GM21717 (cell line): Measurements from ENCODE around the gene PDE4D.

Experiments used
- ATAC-seq: cut with Tn5 transposase; IDR thresholded peaks from one replicate; pipeline ENCODE4 v1.9.1; 2021; ENCODE audit warnings: mild to moderate bottlenecking, moderate library complexity; ENCODE audit not compliant: unreplicated experiment

Gene PDE4D

DNA sequence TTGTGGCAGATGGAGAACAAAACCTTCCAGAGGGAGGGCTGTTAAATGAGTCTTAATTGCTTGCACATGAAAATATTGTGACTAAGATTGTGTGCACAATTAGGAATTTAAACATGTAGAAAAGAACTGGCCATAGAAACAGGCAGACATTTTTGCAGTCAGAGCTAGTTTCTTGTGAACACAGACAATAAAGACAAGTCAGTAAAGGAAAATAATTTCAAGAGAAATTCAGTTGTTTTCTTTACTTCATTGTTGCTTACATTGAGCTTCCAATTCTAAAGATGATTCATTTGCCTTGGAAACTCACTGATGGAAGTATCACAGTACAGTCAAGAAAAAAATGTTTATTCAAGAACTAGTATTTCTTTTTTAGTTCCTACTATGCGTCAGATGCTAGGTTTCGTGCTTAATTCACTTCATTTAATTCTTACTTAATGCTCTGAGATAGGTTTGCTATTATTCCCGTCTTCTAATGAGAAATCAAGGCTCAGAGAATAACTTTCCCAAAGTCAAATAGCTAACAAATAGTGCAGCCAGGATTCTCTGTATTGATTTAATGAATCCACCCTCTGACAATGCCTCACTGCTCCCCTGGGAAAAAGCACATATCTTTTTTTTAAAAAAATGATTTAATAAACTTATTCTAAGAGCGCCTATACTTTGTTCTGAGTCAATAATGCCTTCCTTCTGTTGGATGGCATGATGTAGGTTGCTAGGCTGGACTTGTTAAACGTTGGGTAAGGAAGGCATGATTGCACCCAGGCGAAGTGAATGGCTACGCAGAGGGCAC, 729.3 kb downstream of the PDE4D start:
- no peak for ATAC-seq

DNA sequence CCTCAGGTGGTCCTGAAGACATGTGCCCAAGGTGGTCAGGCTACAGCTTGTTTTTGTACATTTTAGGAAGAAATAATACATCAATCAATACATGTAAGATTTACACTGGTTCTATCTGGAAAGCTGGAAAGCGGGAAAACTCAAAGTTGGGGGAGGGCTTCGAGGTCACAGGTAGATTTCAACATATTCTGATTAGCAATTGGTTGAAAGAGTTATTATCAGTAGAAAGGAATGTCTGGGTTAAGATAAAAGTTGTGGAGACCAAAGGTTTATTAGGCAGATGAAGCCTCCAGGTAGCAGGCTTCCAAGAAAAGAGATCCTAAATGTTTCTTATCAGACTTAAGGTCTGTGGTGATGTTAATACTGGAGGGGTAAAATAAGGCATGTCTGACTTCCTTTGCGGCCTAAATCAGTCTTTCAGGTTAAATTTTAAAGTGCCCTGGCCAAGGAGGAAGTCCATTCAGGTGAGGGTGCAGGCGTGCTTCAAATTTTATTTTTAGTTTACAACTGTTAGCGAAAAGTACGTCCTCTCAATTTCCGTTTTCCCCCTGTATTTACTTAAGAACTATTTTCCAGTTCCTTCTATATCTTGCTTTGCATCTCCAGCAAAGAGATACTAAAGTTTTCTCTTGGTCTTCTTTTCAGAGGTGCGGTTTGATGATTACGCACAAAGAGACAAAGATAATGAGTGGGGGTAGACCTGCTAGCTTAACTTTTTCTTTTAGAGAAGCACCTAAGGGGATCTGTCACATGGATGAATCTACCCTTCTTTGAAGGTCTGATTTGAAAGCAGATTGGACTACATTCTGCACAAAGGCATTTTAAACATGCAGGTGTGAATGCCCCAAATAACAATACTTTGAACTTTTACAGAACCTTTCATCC, 732.1 kb downstream of the PDE4D start:
- ATAC-seq: no peak

DNA sequence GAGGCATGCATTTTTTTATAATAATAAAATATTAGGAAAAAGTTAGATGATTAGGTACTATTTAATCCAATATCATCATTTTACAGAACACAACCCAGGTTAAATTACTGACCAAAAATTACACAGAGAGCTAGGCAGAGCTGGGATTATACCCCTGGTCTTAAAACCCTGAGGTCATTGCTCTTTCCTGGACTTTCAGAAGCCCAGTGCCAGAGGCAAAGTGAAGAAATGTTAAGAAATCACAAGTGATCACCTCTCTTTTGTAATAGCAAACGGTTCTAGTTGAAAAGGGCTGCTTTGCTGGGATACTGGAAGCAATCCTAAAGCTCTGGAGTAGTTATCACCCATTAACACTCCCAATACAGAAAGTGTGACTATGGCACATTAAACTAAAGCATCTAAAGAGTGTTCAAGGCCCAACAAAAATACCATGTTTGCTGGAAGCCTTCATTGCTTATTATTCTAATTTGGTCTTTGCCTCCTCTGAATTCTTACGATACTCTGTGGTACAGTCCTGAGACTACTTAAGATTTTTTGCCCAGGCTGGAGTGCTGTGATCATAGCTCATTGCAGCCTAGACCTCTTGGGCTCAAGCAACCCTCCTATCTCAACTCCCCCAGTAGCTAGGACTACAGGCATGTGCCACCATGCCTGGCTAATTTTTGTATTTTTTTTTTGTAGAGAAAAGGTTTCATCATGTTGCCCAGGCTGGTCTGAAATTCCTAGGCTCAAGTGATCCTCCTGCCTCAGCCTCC, 734.7 kb downstream of the PDE4D start:
- ATAC-seq: no peak

DNA sequence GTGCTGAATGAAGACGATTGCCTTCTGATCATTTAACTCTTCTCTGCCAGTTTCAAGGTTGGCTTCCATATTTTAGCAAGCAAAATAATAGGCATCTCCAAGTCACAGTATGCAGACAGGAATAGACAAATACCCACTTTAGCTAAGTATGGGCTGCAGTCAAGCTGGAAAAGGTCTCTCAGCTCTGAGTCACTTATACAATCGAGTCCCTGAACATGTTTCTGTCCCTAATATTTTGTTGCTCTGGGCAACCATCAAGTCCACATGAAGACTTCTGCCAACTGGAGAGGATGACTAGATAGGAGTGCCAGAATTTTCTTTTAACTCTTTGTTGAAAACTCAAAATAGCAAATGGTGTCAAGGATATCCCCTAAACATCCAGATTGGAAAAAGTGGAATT, 735.4 kb downstream of the PDE4D start:
- ATAC-seq: no peak

DNA sequence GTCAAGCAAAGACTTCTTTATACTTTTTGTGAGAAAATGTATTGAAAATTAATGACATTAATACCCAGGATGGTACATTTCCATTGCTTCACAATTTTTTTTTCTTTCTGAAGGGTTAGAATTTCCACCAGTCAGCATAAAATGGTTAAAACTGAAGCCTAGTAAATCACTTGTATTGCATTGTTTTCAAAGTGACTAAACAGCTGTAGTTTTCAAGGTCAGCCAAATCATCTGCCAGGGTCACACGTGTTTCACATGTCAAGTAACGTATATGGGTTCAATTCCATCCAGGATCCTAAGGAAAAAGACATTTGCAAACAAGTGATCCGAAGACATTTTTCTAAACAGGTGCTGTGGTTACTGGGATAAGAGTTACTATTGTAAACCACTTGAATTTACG, 736.5 kb downstream of the PDE4D start:
- ATAC-seq: no peak

DNA sequence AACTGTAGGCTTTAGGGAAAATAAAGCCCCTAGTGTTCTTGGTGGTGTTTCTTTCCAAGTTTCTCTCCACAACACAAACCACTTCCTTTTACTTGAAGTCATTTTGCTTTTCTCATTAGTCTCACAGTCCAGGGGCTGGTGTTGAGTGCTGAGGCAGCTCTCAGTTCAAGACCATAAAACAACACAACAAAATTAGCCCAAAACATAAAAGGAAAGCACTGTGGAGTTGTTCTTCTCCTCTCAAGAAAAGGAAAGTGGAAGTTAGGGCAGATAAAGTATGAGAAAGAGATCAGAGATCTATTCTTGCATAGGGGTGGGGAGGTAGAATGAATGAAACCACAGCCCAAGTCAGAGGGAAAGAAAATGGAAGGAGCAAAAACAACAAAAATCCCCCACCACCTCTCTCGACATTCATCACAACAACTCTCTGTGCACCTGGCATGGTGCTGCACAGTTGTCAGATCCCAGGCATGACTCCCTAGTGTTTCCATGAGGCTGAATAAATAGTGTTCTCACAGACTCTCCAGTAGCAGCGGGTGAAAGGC, 740.8 kb downstream of the PDE4D start:
- peak; percentile 48 for ATAC-seq

DNA sequence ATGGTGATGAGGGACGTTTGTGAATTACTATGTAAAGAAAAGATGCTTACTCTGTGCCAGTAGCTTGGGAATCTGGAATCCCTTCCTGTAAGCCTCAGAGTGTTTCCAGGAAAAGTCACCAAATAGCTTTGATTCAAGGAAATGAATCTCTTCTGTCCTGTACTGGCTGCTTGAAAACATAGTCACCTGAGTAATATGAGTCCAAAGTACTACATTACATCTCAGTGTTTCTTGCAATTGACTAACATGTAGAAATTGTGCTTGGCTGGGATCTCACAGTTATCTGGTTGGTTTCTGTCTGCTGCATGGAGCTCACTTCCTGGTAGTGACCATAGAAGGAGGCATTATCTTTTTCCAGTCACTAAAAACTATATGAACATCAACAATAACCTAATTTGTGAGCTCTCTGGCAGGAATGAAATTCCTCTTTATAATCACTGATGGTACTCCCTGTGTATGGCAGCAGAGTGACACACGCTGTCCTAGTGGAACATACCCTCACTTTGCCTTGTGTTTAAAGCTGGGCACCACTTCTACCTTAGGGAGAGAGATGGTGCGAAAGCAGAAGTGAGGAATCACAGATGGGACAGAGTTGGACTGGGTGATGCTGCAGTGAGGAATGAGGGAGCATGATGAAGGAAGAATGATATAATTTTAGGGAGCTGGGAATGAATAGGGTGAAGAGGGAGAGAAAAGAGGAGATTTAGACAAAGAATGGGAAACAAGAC, 742.2 kb downstream of the PDE4D start:
- ATAC-seq: no peak

DNA sequence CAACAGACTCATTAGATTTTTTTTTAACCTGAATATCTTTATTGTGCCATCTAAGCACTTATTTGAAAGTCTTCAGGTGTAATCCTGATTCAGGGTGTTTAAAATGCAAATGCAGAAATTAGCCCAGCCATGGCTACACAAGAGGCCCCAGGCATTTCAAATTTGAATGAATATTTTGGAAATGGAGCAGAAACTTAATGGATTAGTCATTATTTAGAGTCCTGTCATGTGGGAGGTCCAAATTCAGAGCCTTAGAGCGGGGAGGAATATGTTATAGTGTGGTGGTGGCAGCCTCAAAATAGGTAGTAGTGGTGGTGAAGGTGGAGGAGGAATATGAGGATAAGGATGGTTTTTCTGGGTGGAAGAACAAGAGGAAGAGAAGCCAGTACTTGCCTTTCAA, 743.7 kb downstream of the PDE4D start:
- ATAC-seq: no peak

DNA sequence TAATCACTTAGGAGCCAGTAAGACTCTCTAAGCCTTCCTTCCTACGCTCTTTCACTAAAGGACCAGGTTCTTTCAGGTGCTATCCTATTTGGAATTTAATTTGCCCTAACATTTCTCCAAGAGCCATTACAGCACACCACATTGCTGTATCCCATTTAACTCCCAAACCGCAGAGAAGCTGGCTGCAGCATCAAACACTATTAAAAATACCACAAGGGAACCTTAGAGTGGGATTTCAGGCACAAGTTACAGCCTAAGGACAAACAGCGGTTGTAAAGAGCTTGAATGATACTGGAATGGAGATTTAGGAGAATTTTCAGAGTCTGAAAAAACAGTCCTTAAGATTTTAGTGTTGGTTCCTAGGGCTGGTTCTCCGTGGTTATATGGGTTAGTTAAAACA, 744.3 kb downstream of the PDE4D start:
- ATAC-seq: no peak

DNA sequence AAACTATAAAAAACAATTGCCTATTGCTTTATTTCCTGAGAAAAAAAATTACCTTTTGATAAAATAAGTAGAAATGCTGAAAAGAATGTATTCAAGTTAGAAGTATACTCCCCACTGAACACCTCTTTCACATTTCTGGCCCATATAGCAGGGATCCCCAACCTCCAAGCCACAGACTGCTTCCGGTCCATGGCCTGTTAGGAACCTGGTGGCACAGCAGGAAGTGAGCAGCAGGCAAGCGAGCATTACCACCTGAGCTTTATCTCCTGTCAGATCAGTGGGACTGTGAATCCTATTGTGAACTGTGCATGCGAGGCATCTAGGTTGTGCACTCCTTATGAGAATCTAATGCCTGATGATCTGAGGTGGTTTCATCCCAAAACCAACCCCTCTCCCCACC, 746.8 kb downstream of the PDE4D start:
- ATAC-seq: no peak

DNA sequence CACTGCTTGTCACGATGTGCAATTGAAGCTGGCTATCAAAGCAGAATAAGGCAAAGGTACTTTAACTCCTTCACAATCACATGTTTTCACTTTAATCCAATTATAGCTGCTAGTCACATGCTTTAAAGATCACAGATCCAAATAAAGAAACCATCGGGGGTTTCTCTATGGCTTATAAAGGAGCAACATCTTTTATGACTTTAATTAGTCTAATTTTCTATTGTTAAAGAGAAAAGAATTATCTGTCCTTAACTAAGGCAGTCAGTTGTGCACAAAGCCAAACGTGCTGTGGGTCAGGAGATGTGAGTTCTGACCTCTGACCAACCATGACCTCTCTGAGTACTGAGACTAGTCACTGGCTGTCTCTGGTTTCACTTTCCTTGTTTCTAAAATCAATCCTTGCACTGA, 749.6 kb downstream of the PDE4D start:
- peak; percentile 95 for ATAC-seq

DNA sequence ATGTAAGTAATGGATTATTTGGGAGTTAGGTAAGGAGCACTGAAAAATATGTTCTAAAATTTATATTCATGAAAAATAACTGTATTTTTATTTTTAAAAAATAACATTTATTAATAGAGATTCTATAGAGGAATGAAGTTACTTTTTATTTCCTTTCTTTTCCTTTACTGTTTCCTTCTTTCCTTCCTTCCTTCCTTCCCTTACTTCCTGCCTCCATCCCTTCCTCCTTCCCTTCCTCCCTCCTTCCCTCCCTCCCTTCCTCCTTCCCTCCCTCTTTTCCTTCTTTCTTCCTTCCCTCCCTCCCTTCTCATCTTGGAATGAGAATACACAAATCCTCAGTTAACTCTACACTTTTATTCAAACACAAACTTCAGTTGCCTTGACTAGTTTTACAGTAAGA, 750.6 kb downstream of the PDE4D start:
- ATAC-seq: no peak

DNA sequence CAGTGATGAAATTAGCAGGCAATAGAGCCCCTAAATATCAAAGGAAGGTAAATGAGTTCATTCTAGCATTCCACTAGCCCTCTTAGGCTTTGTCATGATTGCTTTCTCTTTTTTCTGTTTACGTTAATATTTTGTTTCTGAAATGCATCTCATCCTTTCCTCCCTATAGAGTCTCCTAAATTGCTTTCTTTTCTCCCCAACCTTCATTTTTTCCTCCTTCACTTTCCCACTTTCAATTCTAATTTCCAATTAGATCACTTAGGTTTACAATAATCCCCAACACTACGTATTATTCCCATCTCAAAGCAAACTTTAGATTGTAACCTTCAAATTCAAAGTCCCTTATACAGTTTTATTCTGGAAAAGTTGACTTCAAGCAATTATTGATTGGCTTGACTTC, 751.4 kb downstream of the PDE4D start:
- ATAC-seq: no peak

DNA sequence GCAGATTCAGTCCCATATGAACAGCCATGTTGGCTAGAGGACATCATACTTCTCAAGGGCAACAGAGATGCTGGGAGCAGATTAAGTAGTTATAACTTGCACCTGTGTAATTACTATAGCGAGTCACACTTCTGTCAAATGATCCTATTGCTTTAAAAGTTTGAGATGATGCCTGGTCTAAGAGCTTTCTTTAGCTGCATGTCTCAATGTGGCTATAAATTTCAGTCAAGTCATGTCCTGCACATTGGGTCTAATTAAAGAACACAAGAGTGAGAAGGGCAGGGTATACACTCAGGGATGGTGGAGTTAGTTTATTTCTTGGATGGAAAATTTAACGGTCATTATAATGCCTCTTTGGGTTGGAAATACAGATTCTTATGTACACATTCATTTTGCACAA, 753.4 kb downstream of the PDE4D start:
- no peak for ATAC-seq

DNA sequence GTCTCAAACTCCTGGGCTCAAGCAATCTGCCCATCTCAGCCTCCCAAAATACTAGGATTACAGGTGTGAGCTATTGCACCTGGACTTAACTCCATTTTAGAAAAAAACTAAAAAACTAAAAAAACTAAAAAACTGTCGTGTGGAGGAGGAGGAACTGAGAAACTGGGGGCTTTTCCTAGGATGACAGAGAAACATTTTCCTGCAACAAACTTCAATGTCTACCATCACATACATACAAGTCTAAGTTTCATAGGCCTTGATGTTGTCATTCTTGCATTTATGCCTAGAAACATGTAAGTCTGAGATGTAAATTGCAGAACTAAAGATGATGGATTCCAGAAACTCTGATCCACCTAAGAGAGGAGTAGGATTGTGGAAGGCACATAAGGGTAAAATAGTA, 753.8 kb downstream of the PDE4D start:
- ATAC-seq: no peak

DNA sequence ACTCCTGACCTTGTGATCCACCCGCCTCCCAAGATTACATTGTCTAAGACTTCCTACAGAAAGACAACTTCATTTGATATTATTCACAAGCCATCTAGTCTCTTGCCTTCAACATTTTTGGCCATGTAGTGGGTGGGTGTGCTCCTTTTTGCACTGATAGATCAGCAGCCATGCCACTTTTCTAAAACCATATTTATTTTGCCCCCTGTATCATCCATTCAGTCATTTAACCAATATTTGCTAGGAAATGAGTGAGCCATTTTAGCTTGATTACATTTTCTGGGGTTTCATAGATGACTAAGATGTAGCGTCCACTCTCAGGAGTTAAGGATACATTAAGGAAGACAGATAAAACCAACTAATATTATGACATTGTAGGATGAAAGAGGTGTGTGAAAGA, 755.0 kb downstream of the PDE4D start:
- no peak for ATAC-seq

DNA sequence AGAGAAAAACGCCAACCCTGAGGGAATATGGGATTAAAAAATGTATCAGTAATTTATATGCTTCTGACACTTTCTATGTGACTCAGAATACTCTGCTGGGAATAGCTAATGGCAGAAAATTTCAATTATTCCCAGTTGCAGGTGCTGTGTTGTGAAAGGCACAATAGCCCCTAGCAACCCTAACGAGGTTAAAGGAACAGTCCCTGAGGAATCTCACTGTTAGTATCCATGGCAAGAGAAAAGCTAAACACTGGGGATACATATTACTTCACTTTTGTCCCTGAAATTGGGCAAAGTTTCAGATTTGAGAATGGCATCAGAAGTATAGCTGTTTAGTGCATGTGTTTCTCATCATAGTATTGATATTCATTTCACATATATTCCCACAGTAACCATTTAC, 755.7 kb downstream of the PDE4D start:
- ATAC-seq: no peak

DNA sequence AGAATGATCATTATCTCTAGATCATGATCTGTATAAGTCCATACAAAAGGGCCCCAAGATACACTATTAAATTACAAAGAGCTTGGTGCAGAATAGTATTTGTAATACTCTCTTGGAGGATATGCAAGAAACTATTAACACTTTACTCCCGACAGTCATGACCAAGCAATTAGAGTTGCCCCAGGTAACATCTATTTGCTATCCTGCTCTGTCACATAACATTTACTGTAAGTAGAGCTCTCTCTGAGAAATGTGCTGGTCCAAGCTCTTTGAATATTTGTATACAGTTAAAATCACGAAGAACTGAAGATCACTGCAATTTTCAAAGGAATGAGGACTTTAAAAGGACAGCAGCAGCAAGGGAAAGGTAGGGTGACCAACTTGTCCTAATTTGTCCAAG, 757.0 kb downstream of the PDE4D start:
- no peak for ATAC-seq

DNA sequence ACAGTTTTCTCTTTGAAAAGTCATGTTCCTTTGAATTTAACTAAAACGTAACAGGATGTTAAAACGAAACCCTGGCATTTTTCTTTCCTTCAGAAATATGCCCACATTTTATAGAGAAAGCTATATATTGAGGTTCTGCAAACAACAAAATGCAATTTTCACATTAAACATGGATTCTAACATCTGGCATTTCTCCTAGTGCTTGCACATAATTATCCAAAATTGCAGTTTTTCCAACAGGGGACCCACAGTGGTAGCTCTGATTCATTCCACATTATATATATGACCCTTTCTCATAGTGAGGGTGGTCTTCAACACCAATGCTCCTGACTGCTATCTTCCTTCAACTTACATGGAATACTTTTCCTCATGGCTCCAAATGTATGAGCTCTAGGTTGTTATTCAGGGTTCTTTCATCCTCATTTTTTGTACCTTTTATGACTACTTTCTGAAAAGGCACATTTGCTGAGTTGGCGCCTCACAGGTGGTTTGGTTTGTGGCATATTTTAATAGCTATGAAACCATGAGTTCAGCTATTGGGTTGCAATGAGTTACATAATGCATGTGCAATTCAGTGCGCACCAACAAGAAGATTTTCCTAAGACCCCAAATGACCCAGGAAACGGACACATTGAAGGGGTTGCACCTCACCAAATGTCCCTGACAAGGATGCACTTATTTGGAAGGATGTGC, 758.9 kb downstream of the PDE4D start:
- ATAC-seq: no peak

DNA sequence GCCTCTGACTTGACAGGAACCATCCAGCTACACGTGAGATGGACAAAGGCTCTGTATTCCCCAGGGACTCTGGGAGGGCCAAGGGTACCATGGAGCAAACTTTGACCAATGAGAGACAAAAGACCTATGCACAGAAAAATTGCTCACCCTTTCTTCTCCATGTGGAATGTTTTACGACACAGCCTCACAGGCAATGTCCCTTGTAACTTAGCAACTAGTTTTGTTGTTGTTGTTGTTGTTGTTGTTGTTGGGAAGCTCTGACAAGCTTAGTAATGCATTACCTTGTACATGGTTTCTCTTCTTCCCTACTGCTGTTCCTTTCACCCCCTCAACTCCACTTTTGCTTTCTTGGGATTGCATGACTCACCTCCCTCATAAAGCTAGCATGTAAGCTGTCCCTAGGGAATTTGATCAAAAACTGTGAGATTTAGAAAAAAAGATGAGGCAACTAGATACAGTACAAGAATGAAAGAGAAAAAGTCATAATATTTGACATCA, 759.7 kb downstream of the PDE4D start:
- no peak for ATAC-seq
